ENCODE results near the gene SNX2.

DNA sequence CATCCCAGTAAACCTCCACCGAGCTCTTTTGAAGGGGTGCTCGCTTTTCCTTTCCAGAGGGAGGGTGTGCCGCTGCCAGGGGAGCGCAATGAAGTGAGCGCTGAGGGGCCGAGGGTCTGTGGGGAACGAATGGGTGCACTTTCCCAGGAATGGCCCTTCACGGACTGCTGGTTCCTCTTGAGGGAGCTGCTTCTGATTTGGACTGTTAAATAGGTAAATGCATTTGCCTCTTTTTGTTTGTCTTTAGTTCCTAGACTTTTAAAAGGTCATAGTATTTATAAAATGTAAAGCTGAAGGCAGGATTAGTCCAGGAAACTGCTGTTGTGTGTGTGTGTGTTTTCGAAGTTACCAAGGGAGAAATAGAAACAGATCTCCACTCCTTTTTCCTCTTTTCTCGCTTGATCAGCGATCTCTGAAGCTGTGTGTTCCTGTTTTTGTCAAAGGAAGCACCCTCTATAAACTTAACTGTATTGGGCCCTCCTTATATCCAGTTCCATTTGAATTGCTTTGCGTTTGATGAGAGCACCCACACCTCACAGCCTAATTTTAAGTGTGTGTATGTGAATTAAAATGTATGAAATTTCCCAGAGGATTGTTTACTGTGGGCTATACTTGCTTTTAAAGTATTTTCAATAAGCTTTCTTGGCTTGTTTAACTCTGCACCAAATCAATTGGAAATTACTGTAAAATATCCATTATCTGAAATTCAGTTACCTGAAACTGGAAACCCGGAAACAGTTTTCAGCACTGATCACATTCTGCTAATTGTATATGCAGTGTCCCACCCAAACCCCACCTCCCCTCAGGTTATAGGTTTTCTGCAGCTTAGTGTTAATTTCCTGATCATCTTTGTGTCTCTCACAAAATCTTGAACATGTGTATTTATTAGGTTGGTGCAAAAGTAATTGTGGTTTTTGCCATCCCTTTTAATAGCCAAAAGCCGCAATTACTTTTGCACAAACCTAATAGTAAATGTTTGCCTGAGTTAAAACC lies 966 bp downstream of the SNX2 start:
- TF ChIP-seq SUZ12 (IDR thresholded peaks at IDR 0.05) (no peak), FOXA1 (IDR thresholded peaks at IDR 0.05) (no peak), FOXK2 (IDR thresholded peaks at IDR 0.05) (no peak), SP1 (IDR thresholded peaks at IDR 0.05) (no peak), ZNF384 (IDR thresholded peaks at IDR 0.05) (no peak), CTBP1 (IDR thresholded peaks at IDR 0.05; ENCODE audit: borderline replicate concordance) (no peak), HDGF (IDR thresholded peaks at IDR 0.05; ENCODE audit: borderline replicate concordance) (no peak), LEF1 (IDR thresholded peaks at IDR 0.05; ENCODE audit: borderline replicate concordance) (no peak), FOXM1 (IDR thresholded peaks at IDR 0.05; ENCODE audit: borderline replicate concordance) (no peak), TARDBP (IDR thresholded peaks at IDR 0.05) (no peak)
- TF ChIP-seq, protein P1, sequence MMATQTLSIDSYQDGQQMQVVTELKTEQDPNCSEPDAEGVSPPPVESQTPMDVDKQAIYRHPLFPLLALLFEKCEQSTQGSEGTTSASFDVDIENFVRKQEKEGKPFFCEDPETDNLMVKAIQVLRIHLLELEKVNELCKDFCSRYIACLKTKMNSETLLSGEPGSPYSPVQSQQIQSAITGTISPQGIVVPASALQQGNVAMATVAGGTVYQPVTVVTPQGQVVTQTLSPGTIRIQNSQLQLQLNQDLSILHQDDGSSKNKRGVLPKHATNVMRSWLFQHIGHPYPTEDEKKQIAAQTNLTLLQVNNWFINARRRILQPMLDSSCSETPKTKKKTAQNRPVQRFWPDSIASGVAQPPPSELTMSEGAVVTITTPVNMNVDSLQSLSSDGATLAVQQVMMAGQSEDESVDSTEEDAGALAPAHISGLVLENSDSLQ (IDR thresholded peaks at IDR 0.05): no peak
